ENCODE measurements around the gene EEF1E1.
A peak's percentile ranks its signal among the peaks of the same experiment; 100 is the strongest.

DNA sequence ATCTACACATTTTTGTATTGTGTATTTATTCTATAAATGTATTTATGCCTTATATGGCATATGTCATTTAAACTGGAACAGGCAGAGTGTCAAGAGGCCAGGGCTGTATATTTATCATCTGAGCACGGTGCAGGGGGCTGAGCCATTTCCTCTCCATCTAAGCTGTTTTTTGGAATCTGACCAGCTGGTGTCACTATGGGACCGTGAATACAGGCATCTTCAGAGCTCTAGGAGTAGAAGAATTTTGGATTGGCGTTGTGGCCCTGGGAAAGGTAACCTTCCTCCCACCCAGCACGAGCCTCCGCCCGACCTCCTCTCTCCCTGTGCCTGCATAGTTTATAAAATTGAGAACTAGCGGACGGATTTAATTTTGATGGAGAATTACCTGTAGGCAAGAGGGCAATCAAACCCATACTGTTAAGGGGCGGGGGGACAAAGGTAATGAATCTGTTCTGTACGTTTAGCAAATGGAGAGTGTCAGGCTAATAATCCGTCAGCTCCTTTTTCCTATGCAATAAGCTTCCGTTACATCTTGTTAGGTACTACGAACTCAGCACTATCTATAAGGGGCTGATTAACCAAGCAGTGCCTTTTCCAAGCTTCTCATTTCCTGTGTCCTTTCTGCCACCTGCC, 29.0 kb upstream of the EEF1E1 start:
- TF ChIP-seq, protein P1, sequence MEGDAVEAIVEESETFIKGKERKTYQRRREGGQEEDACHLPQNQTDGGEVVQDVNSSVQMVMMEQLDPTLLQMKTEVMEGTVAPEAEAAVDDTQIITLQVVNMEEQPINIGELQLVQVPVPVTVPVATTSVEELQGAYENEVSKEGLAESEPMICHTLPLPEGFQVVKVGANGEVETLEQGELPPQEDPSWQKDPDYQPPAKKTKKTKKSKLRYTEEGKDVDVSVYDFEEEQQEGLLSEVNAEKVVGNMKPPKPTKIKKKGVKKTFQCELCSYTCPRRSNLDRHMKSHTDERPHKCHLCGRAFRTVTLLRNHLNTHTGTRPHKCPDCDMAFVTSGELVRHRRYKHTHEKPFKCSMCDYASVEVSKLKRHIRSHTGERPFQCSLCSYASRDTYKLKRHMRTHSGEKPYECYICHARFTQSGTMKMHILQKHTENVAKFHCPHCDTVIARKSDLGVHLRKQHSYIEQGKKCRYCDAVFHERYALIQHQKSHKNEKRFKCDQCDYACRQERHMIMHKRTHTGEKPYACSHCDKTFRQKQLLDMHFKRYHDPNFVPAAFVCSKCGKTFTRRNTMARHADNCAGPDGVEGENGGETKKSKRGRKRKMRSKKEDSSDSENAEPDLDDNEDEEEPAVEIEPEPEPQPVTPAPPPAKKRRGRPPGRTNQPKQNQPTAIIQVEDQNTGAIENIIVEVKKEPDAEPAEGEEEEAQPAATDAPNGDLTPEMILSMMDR (IDR thresholded peaks at IDR 0.05; ENCODE audit: low read depth, low read length, missing input control) = peak; percentile 54
- TF ChIP-seq NR2F2 (IDR thresholded peaks at IDR 0.05) = no peak

Measured in liver (tissue), 3 donors.